Erythroblast (primary cell): ENCODE data around the gene ZKSCAN4.

Experiments used
- GATA1 ChIP-seq: IDR thresholded peaks from 2 replicates; pipeline ENCODE4 v1.6.1; 2011; ENCODE audit warnings: low read depth, mild to moderate bottlenecking, control low read depth, low read length, moderate library complexity
- POLR2A ChIP-seq: IDR thresholded peaks from 2 replicates; pipeline ENCODE4 v1.6.1; 2011; ENCODE audit warnings: mild to moderate bottlenecking, low read length

- no peak for TF ChIP-seq POLR2A
- TF ChIP-seq GATA1: no peak
Measured at GRCh38 chr6:28295326-28295725, 43.3 kb upstream of the ZKSCAN4 start.
